ENCODE data around the gene EMC8. TPM values are rescaled to one million over a fixed set of nuclear protein-coding genes. Genes with fewer than 3 reads are reported as not detected.
A peak's percentile ranks its signal among the peaks of the same experiment; 100 is the strongest.

Gene EMC8
- total and polyA plus RNA-seq, 10 of the 15 experiments (the other 5 are each of a cell fraction or from before 2014, with no cell fraction given), result 7.8 to 62.0 (median 33.5) TPM

DNA sequence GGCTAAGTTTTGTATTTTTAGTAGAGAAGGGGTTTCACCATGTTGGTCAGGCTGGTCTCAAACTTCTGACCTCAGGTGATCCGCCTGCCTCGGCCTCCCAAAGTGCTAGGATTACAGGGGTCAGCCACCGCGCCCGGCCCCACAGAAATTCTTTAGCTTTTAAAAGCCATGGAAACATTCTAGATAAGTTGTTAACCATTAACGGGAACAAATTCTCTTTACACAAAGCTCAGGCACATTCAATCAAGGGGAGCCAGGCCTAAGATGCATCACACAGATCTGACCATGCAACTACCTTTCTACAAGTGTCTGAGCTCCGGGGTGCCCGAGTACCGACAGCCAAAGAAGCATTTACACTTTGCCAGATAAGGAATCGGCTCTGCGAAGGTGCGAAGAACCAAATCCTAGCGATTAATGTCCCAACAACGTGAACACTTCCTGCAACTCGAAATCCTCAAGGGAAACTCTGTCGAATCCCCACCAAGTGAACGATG is 1.0 kb downstream of the EMC8 start:
- FAIRE-seq, result no peak
- Histone ChIP-seq H3K36me3 (ENCODE audit: control insufficient read depth in 2 of 2, insufficient read depth in 2 of 2, low read length in 1 of 2) (peaks cover 5 to 10% of the 10 kb centered on the region in 2 experiments; a peak in 3 of 4 replicates), H2AFZ (ENCODE audit: control insufficient read depth, low read depth, low read length) (no peak overlapping the region), H3K9ac (ENCODE audit: control insufficient read depth, insufficient read depth, low read length) (peak overlapping the region; percentile 96), H3K27ac (ENCODE audit: control insufficient read depth, insufficient read depth) (peak overlapping the region; percentile 94), H3K9me3 (replicated peaks; ENCODE audit: control insufficient read depth, insufficient read depth, low read length) (no peaks in the 10 kb centered on the region), H3K4me3 (peak overlapping the region; percentile 95), H3K79me2 (ENCODE audit: control insufficient read depth, insufficient read depth, low read length) (peaks cover 66% of the 10 kb centered on the region), H3K27me3 (replicated peaks in 1 of 2; ENCODE audit: control insufficient read depth in 2 of 2, insufficient read depth in 2 of 2, low read length in 1 of 2) (no peaks in the 10 kb centered on the region), H3K4me1 (ENCODE audit: control insufficient read depth, insufficient read depth, low read length) (peaks cover 6% of the 10 kb centered on the region), H4K20me1 (ENCODE audit: control insufficient read depth, insufficient read depth) (peaks cover 4% of the 10 kb centered on the region; the same call in 1 of the 2 replicates), H3K4me2 (ENCODE audit: control insufficient read depth, insufficient read depth) (peak overlapping the region; percentile 65)
- ChIA-PET CTCF (interaction anchor here (0.6 to 1.2 kb wide), 3 partner anchors 9 to 962 kb away, joined by 3 to 4 read pairs (median 4); no protein-coding TSS in a partner anchor), SMC1A (ENCODE audit: uncharacterized antibody, unreplicated experiment) (interaction anchor here (0.9 to 1.4 kb wide), 2 partner anchors 10 to 23 kb away, joined by 4 to 5 read pairs; no protein-coding TSS in a partner anchor), RAD21 (ENCODE audit: unreplicated experiment) (no interaction called here), POLR2A (no interaction called here)
- no peak for DNase-seq (ENCODE audit: low read depth, low spot score)
- no peak for ATAC-seq
- TF ChIP-seq MTA3 (IDR thresholded peaks at IDR 0.05; ENCODE audit: borderline replicate concordance, low read length), result no peak
- TF ChIP-seq SIN3A (IDR thresholded peaks at IDR 0.05; ENCODE audit: low read depth, low read length), result no peak
- no peak for TF ChIP-seq STAT3 (IDR thresholded peaks at IDR 0.05; ENCODE audit: low read depth, low read length)
- no peak for TF ChIP-seq GABPA (IDR thresholded peaks at IDR 0.05; ENCODE audit: low read depth)
- TF ChIP-seq, protein P1, sequence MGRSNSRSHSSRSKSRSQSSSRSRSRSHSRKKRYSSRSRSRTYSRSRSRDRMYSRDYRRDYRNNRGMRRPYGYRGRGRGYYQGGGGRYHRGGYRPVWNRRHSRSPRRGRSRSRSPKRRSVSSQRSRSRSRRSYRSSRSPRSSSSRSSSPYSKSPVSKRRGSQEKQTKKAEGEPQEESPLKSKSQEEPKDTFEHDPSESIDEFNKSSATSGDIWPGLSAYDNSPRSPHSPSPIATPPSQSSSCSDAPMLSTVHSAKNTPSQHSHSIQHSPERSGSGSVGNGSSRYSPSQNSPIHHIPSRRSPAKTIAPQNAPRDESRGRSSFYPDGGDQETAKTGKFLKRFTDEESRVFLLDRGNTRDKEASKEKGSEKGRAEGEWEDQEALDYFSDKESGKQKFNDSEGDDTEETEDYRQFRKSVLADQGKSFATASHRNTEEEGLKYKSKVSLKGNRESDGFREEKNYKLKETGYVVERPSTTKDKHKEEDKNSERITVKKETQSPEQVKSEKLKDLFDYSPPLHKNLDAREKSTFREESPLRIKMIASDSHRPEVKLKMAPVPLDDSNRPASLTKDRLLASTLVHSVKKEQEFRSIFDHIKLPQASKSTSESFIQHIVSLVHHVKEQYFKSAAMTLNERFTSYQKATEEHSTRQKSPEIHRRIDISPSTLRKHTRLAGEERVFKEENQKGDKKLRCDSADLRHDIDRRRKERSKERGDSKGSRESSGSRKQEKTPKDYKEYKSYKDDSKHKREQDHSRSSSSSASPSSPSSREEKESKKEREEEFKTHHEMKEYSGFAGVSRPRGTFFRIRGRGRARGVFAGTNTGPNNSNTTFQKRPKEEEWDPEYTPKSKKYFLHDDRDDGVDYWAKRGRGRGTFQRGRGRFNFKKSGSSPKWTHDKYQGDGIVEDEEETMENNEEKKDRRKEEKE (IDR thresholded peaks at IDR 0.05), result no peak
- no peak for TF ChIP-seq ZNF274 (IDR thresholded peaks at IDR 0.05; ENCODE audit: insufficient read depth, insufficient read length)
- no peak for TF ChIP-seq SRF (IDR thresholded peaks at IDR 0.05; ENCODE audit: low read depth in 2 of 2, low read length in 2 of 2)
- TF ChIP-seq CHD4 (IDR thresholded peaks at IDR 0.05), result no peak
- no peak for TF ChIP-seq RB1 (IDR thresholded peaks at IDR 0.05; ENCODE audit: borderline replicate concordance)
- TF ChIP-seq ESRRA (IDR thresholded peaks at IDR 0.05; ENCODE audit: low read length), result no peak
- TF ChIP-seq ZSCAN29 (IDR thresholded peaks at IDR 0.05), result no peak
- TF ChIP-seq MEF2A (IDR thresholded peaks at IDR 0.05; ENCODE audit: insufficient read depth, low read depth, low read length), result no peak
- TF ChIP-seq, protein P2, sequence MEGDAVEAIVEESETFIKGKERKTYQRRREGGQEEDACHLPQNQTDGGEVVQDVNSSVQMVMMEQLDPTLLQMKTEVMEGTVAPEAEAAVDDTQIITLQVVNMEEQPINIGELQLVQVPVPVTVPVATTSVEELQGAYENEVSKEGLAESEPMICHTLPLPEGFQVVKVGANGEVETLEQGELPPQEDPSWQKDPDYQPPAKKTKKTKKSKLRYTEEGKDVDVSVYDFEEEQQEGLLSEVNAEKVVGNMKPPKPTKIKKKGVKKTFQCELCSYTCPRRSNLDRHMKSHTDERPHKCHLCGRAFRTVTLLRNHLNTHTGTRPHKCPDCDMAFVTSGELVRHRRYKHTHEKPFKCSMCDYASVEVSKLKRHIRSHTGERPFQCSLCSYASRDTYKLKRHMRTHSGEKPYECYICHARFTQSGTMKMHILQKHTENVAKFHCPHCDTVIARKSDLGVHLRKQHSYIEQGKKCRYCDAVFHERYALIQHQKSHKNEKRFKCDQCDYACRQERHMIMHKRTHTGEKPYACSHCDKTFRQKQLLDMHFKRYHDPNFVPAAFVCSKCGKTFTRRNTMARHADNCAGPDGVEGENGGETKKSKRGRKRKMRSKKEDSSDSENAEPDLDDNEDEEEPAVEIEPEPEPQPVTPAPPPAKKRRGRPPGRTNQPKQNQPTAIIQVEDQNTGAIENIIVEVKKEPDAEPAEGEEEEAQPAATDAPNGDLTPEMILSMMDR (IDR thresholded peaks at IDR 0.05 in 2 of 3, conservative IDR thresholded peaks at IDR 0.05 in 1 of 3; ENCODE audit: control insufficient read depth in 2 of 3, extremely low read depth in 1 of 3, insufficient read depth in 1 of 3, low read depth in 3 of 3, low read length in 3 of 3), result no peak
- TF ChIP-seq ZNF622 (IDR thresholded peaks at IDR 0.05), result no peak
- no peak for TF ChIP-seq ZNF207 (IDR thresholded peaks at IDR 0.05; ENCODE audit: borderline replicate concordance)
- no peak for TF ChIP-seq LARP7 (IDR thresholded peaks at IDR 0.05)
- intact Hi-C loops (cut with micrococcal nuclease; ENCODE audit: unreplicated experiment) (no loop called here), in situ Hi-C loops (cut with MboI) (no loop called here)
- WGBS (ENCODE audit: insufficient coverage, insufficient replicate concordance, low lambda C conversion rate, missing lambda C conversion rate), result 34% methylated on average over 17 of the region's 17 CpGs
- no TSS peak for BruUV-seq (replicated peaks)

All from GM12878 (cell line).